Liver (tissue), 9 donors: Measurements from ENCODE around the gene NAA38. TPM values are rescaled to one million over a fixed set of nuclear protein-coding genes. Genes with fewer than 3 reads are reported as not detected.

Source experiments
- DNase-seq: peaks from one replicate; pipeline ENCODE4 v3.0.0-alpha.2; 2017; ENCODE audit warnings: low spot score
- H3K27ac ChIP-seq, 2 donors: one replicate each; pipeline ENCODE4 v1.7.0; 2013; ENCODE audit warnings: inconsistent platforms in 2 of 2, low read length in 2 of 2, control low read depth in 1 of 2, low read depth in 1 of 2, mild to moderate bottlenecking in 1 of 2
- H3K27me3 ChIP-seq, 4 donors: one replicate each; pipeline versions ENCODE4 v1.6.1 to v1.7.0; 2013; ENCODE audit warnings: low read length in 3 of 4, inconsistent platforms in 1 of 4, mild to moderate bottlenecking in 1 of 4, moderate library complexity in 1 of 4; ENCODE audit not compliant: control insufficient read depth in 4 of 4, insufficient read depth in 4 of 4
- H3K36me3 ChIP-seq, 4 donors: one replicate each; pipeline versions ENCODE4 v1.6.1 to v1.7.0; 2013; ENCODE audit warnings: low read length in 3 of 4, mild to moderate bottlenecking in 3 of 4, low read depth in 1 of 4, moderate library complexity in 1 of 4; ENCODE audit not compliant: control insufficient read depth in 4 of 4, insufficient read depth in 3 of 4
- H3K4me1 ChIP-seq, 4 donors: one replicate each; pipeline versions ENCODE4 v1.6.1 to v1.7.0; 2013; ENCODE audit warnings: low read length in 3 of 4, mild to moderate bottlenecking in 3 of 4, moderate library complexity in 1 of 4; ENCODE audit not compliant: control insufficient read depth in 4 of 4, insufficient read depth in 4 of 4
- H3K4me3 ChIP-seq, 3 donors: one replicate each; pipeline versions ENCODE4 v1.6.1 to v1.7.0; 2013; ENCODE audit warnings: low read length in 3 of 3, control low read depth in 1 of 3, low read depth in 1 of 3, mild to moderate bottlenecking in 1 of 3
- H3K9ac ChIP-seq, 2 donors: one replicate each; pipeline ENCODE4 v1.7.0; 2013; ENCODE audit warnings: low read length in 2 of 2, mild to moderate bottlenecking in 2 of 2, moderate library complexity in 2 of 2, control low read depth in 1 of 2, low read depth in 1 of 2
- H3K9me3 ChIP-seq, 4 donors: one replicate each; pipeline versions ENCODE4 v1.6.1 to v1.7.0; 2013; ENCODE audit warnings: low read length in 3 of 4; ENCODE audit not compliant: control insufficient read depth in 4 of 4
- ATF3 ChIP-seq: IDR thresholded peaks from 2 replicates; pipeline ENCODE4 v1.6.1; 2016; ENCODE audit warnings: antibody characterized with exemption
- CTCF ChIP-seq: fragments of 150-350 bp; IDR thresholded peaks from 2 replicates; pipeline ENCODE4 v1.5.1; 2017; ENCODE audit warnings: improper control_type of control experiment, low read depth, low read length; ENCODE audit not compliant: missing input control
- EGR1 ChIP-seq, 2 donors: IDR thresholded peaks; 2 replicates each; pipeline ENCODE4 v1.6.1; 2016 to 2018; ENCODE audit warnings: antibody characterized with exemption in 2 of 2, low read depth in 2 of 2
- FOXA1 ChIP-seq: IDR thresholded peaks from 2 replicates; pipeline ENCODE4 v1.6.1; 2016; ENCODE audit warnings: antibody characterized with exemption
- FOXA2 ChIP-seq: IDR thresholded peaks from 2 replicates; pipeline ENCODE4 v1.6.1; 2016; ENCODE audit warnings: antibody characterized with exemption
- GABPA ChIP-seq, 2 donors: IDR thresholded peaks in 1 of 2; conservative IDR thresholded peaks in 1 of 2; 2 replicates each; pipeline ENCODE4 v1.6.1; 2016; ENCODE audit warnings: antibody characterized with exemption in 2 of 2, mild to moderate bottlenecking in 1 of 2, moderate library complexity in 1 of 2
- HNF4A ChIP-seq, 2 donors: conservative IDR thresholded peaks; 2 replicates each; pipeline ENCODE4 v1.6.1; 2016; ENCODE audit warnings: antibody characterized with exemption in 2 of 2, mild to moderate bottlenecking in 2 of 2
- HNF4G ChIP-seq: IDR thresholded peaks from 2 replicates; pipeline ENCODE4 v1.6.1; 2016; ENCODE audit warnings: antibody characterized with exemption
- JUND ChIP-seq, 2 donors: IDR thresholded peaks; 2 replicates each; pipeline ENCODE4 v1.6.1; 2016; ENCODE audit warnings: antibody characterized with exemption in 2 of 2
- MAX ChIP-seq: IDR thresholded peaks from 2 replicates; pipeline ENCODE4 v1.6.1; 2016; ENCODE audit warnings: antibody characterized with exemption
- NR2F2 ChIP-seq: IDR thresholded peaks from 2 replicates; pipeline ENCODE4 v1.6.1; 2016; ENCODE audit warnings: antibody characterized with exemption
- RAD21 ChIP-seq, 2 donors: IDR thresholded peaks; 2 replicates each; pipeline ENCODE4 v1.6.1; 2016; ENCODE audit warnings: antibody characterized with exemption in 2 of 2, mild to moderate bottlenecking in 2 of 2
- REST ChIP-seq: IDR thresholded peaks from 2 replicates; pipeline ENCODE4 v1.6.1; 2016; ENCODE audit warnings: antibody characterized with exemption, mild to moderate bottlenecking
- RXRA ChIP-seq, 2 donors: IDR thresholded peaks; 2 replicates each; pipeline ENCODE4 v1.6.1; 2017 to 2018; ENCODE audit warnings: antibody characterized with exemption in 2 of 2, mild to moderate bottlenecking in 1 of 2
- SP1 ChIP-seq: IDR thresholded peaks from 2 replicates; pipeline ENCODE4 v1.6.1; 2018; ENCODE audit warnings: antibody characterized with exemption, mild to moderate bottlenecking
- TAF1 ChIP-seq: conservative IDR thresholded peaks from 2 replicates; pipeline ENCODE4 v1.6.1; 2016; ENCODE audit warnings: antibody characterized with exemption, mild to moderate bottlenecking
- YY1 ChIP-seq: IDR thresholded peaks from 2 replicates; pipeline ENCODE4 v1.6.1; 2016; ENCODE audit warnings: antibody characterized with exemption, mild to moderate bottlenecking
- ZBTB33 ChIP-seq: IDR thresholded peaks from 2 replicates; pipeline ENCODE4 v1.6.1; 2016; ENCODE audit warnings: antibody characterized with exemption
- WGBS: extraction: QIAGEN DNeasy Blood & Tissue Kit; methylation state at CpG from one replicate; pipeline ENCODE4 v1.1.7; 2013; 5-methylcytosine and 5-hydroxymethylcytosine counted together
- polyA plus RNA-seq, 2 donors: library from polyadenylated mRNA; stranded (reverse) in 1 of 2; unstranded in 1 of 2; fragments of 200-250 nt in 1 of 2; fragments of >200 nt in 1 of 2; fragmentation: Nextera tagmentation in 1 of 2; extraction: Ambion mirVana in 1 of 2; gene quantifications; one replicate each; pipeline versions ENCODE4 v1.2.1 to v1.2.3, GENCODE V29; 2013 to 2015
- total RNA-seq, 2 donors: library from RNA; depleted of rRNA; stranded (reverse); fragments of >200 nt; gene quantifications; one replicate each; pipeline ENCODE4 v1.2.3, GENCODE V29; 2014
- donor health status: healthy.
- donor health status: healthy.
- donor health status: healthy.
- donor health status: healthy.
- donor health status: healthy.

Gene NAA38
- total and polyA plus RNA-seq, 4 donors: 24.3 to 118 (median 56.8) TPM

GRCh38 chr17:7834542-7834956 lies 22.8 kb downstream of the NAA38 start:
- H3K4me3 ChIP-seq: peak overlapping the region; percentile 59 to 72 (median 67)
- DNase-seq: peak; percentile 63
- WGBS: under 1% methylated on average over 20 of the region's 20 CpGs
- H3K27me3 ChIP-seq: no peaks in the 10 kb centered on the region
- no peaks in the 10 kb centered on the region for H3K9me3 ChIP-seq
- TF ChIP-seq EGR1 (IDR thresholded peaks at IDR 0.05; ENCODE audit: low read depth in 2 of 2): no peak
- TF ChIP-seq CTCF: no peak
- peak; percentile 96 for TF ChIP-seq NR2F2
- TF ChIP-seq GABPA (IDR thresholded peaks at IDR 0.05 in 1 of 2, conservative IDR thresholded peaks at IDR 0.05 in 1 of 2): no peak
- peak; percentile 61 for TF ChIP-seq SP1
- no peak for TF ChIP-seq FOXA1
- TF ChIP-seq FOXA2: no peak
- TF ChIP-seq YY1: no peak
- TF ChIP-seq MAX: no peak
- peak; percentile 67 to 86 for TF ChIP-seq HNF4A (conservative IDR thresholded peaks at IDR 0.05)
- TF ChIP-seq JUND (IDR thresholded peaks at IDR 0.05): no peak
- TF ChIP-seq ATF3: no peak
- peak; percentile 37 for TF ChIP-seq HNF4G
- TF ChIP-seq RXRA (IDR thresholded peaks at IDR 0.05): peak; percentile 87 to 97
- no peak for TF ChIP-seq REST
- no peak for TF ChIP-seq TAF1
- TF ChIP-seq ZBTB33: no peak
- TF ChIP-seq RAD21 (IDR thresholded peaks at IDR 0.05): no peak
- H3K9ac ChIP-seq: peak overlapping the region; percentile 55 to 77
- H3K27ac ChIP-seq: peak overlapping the region; percentile 98 to 99
- H3K4me1 ChIP-seq: peaks cover 7 to 50% (median 38%) of the 10 kb centered on the region in 4 donors
- no peaks in the 10 kb centered on the region for H3K36me3 ChIP-seq
